ENCODE data around the gene SUFU. TPM values are rescaled to one million over a fixed set of nuclear protein-coding genes. Genes with fewer than 3 reads are reported as not detected.

Gene SUFU
- total and polyA plus RNA-seq, 2 donors (not counting 1 experiment from before 2014, with no cell fraction given) = 4.8 to 13.3 TPM

- Histone ChIP-seq H3K9ac (ENCODE audit: low read length) (peak overlapping the region; percentile 41), H3K79me2 (ENCODE audit: control insufficient read depth, insufficient read depth, low read length) (peaks cover 76% of the 10 kb centered on the region), H3K9me3 (ENCODE audit: control extremely low read depth in 1 of 3, control insufficient read depth in 2 of 3, insufficient read depth in 1 of 3, low read length in 2 of 3) (no peaks in the 10 kb centered on the region), H4K20me1 (ENCODE audit: control insufficient read depth, insufficient read depth, low read length, poor library complexity, severe bottlenecking) (peaks cover 93% of the 10 kb centered on the region), H3K4me3 (ENCODE audit: control extremely low read depth in 1 of 5, extremely low read depth in 1 of 5, insufficient read depth in 1 of 5, low read depth in 2 of 5, low read length in 4 of 5) (peak overlapping the region in 2 of 5 experiments; percentile 23 to 35), H2AFZ (ENCODE audit: insufficient read depth, low read depth, low read length, poor library complexity, severe bottlenecking) (no peak overlapping the region), H3K4me1 (ENCODE audit: control insufficient read depth in 2 of 2, insufficient read depth in 2 of 2, low read length in 2 of 2) (peaks cover 64 to 67% of the 10 kb centered on the region in 2 donors), H3K27ac (ENCODE audit: low read length in 2 of 2) (peak overlapping the region; percentile 70 to 90), H3K27me3 (replicated peaks in 1 of 4; ENCODE audit: control extremely low read depth in 1 of 4, control insufficient read depth in 3 of 4, insufficient read depth in 4 of 4, low read length in 3 of 4) (no peaks in the 10 kb centered on the region), H3K36me3 (replicated peaks in 1 of 2; ENCODE audit: control extremely low read depth in 1 of 2, control insufficient read depth in 1 of 2, extremely low read depth in 1 of 2, insufficient read depth in 2 of 2, low read length in 1 of 2) (peaks cover 1 to 35% of the 10 kb centered on the region in 2 experiments), H3K4me2 (replicated peaks; ENCODE audit: low read depth, low read length, poor library complexity, severe bottlenecking) (peak overlapping the region; percentile 94)
- TF ChIP-seq EZH2 (IDR thresholded peaks at IDR 0.05; ENCODE audit: borderline replicate concordance, insufficient read depth, low read depth, low read length, poor library complexity, severe bottlenecking) = no peak
- TF ChIP-seq, protein P1, sequence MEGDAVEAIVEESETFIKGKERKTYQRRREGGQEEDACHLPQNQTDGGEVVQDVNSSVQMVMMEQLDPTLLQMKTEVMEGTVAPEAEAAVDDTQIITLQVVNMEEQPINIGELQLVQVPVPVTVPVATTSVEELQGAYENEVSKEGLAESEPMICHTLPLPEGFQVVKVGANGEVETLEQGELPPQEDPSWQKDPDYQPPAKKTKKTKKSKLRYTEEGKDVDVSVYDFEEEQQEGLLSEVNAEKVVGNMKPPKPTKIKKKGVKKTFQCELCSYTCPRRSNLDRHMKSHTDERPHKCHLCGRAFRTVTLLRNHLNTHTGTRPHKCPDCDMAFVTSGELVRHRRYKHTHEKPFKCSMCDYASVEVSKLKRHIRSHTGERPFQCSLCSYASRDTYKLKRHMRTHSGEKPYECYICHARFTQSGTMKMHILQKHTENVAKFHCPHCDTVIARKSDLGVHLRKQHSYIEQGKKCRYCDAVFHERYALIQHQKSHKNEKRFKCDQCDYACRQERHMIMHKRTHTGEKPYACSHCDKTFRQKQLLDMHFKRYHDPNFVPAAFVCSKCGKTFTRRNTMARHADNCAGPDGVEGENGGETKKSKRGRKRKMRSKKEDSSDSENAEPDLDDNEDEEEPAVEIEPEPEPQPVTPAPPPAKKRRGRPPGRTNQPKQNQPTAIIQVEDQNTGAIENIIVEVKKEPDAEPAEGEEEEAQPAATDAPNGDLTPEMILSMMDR (IDR thresholded peaks at IDR 0.05) = no peak
- ChIA-PET CTCF (interaction anchor here (2.7 to 3.4 kb wide), 2 partner anchors 23 to 27 kb away, joined by 12 to 14 read pairs; no protein-coding TSS in a partner anchor), POLR2A (interaction anchor here (0.5 to 3.6 kb wide), 5 partner anchors 7 to 537 kb away, joined by 3 to 15 read pairs (median 7); partner anchors contain the start of gene TRIM8)
- DNase-seq (peak; percentile 76), ATAC-seq (ENCODE audit: low read depth) (peak; percentile 54)
- intact Hi-C loops (cut with micrococcal nuclease) = loop anchor here (1.0 kb wide), 1 partner anchor 10 kb away; no protein-coding TSS in a partner anchor
- no peaks in the 10 kb centered on the region for H3K27me3 Mint-ChIP-seq
- peak overlapping the region; percentile 90 for H3K4me3 Mint-ChIP-seq
- WGBS (ENCODE audit: insufficient coverage) = 14% methylated on average over 10 of the region's 12 CpGs
- H3K4me1 Mint-ChIP-seq = peaks cover 71% of the 10 kb centered on the region
- H3K9me3 Mint-ChIP-seq (ENCODE audit: insufficient read depth) = no peaks in the 10 kb centered on the region
- H3K27ac Mint-ChIP-seq = peak overlapping the region; percentile 98
These were observed 148.6 kb downstream of the SUFU start for GRCh38 chr10:102652170-102652916.

- no peak overlapping the region for H3K9ac ChIP-seq (ENCODE audit: low read length)
- peaks cover 64% of the 10 kb centered on the region for H3K4me1 Mint-ChIP-seq
- no peaks in the 10 kb centered on the region for H3K27me3 ChIP-seq (replicated peaks in 1 of 4; ENCODE audit: control extremely low read depth in 1 of 4, control insufficient read depth in 3 of 4, insufficient read depth in 4 of 4, low read length in 3 of 4)
- no peak for TF ChIP-seq EZH2 (IDR thresholded peaks at IDR 0.05; ENCODE audit: borderline replicate concordance, insufficient read depth, low read depth, low read length, poor library complexity, severe bottlenecking)
- TF ChIP-seq, protein P1 (IDR thresholded peaks at IDR 0.05) = no peak
- H3K27ac ChIP-seq (ENCODE audit: low read length in 2 of 2) = peak overlapping the region; percentile 70 to 90
- peaks cover 57 to 59% of the 10 kb centered on the region in 2 donors for H3K4me1 ChIP-seq (ENCODE audit: control insufficient read depth in 2 of 2, insufficient read depth in 2 of 2, low read length in 2 of 2)
- no peaks in the 10 kb centered on the region for H3K27me3 Mint-ChIP-seq
- no peaks in the 10 kb centered on the region for H3K9me3 Mint-ChIP-seq (ENCODE audit: insufficient read depth)
- ATAC-seq (ENCODE audit: low read depth) = no peak
- WGBS (ENCODE audit: insufficient coverage) = 85% methylated on average over 1 of the region's 1 CpG
- no peak for DNase-seq
- H4K20me1 ChIP-seq (ENCODE audit: control insufficient read depth, insufficient read depth, low read length, poor library complexity, severe bottlenecking) = peaks cover 86% of the 10 kb centered on the region
- ChIA-PET CTCF (interaction anchor here (1.2 to 3.4 kb wide), 5 partner anchors 8 to 59 kb away, joined by 4 to 14 read pairs (median 11); partner anchors contain the start of gene TRIM8), POLR2A (interaction anchor here (0.5 to 3.6 kb wide), 2 partner anchors 8 to 56 kb away, joined by 3 to 15 read pairs; partner anchors contain the start of gene TRIM8)
- H3K27ac Mint-ChIP-seq = peak overlapping the region; percentile 98
- H3K79me2 ChIP-seq (ENCODE audit: control insufficient read depth, insufficient read depth, low read length) = peaks cover 68% of the 10 kb centered on the region
- peaks cover 1 to 42% of the 10 kb centered on the region in 2 experiments for H3K36me3 ChIP-seq (replicated peaks in 1 of 2; ENCODE audit: control extremely low read depth in 1 of 2, control insufficient read depth in 1 of 2, extremely low read depth in 1 of 2, insufficient read depth in 2 of 2, low read length in 1 of 2)
- peak overlapping the region; percentile 33 for H3K4me3 Mint-ChIP-seq
- no peak overlapping the region for H2AFZ ChIP-seq (ENCODE audit: insufficient read depth, low read depth, low read length, poor library complexity, severe bottlenecking)
- intact Hi-C loops (cut with micrococcal nuclease) = no loop called here
- peak overlapping the region; percentile 94 for H3K4me2 ChIP-seq (replicated peaks; ENCODE audit: low read depth, low read length, poor library complexity, severe bottlenecking)
- peak overlapping the region in 1 of 5 experiments; percentile 35 for H3K4me3 ChIP-seq (ENCODE audit: control extremely low read depth in 1 of 5, extremely low read depth in 1 of 5, insufficient read depth in 1 of 5, low read depth in 2 of 5, low read length in 4 of 5)
- no peaks in the 10 kb centered on the region for H3K9me3 ChIP-seq (ENCODE audit: control extremely low read depth in 1 of 3, control insufficient read depth in 2 of 3, insufficient read depth in 1 of 3, low read length in 2 of 3)
These were observed 149.3 kb downstream of the SUFU start for GRCh38 chr10:102653060-102653459.

Data from B cell (primary cell).